Middle frontal gyrus (tissue), 1 donor: ENCODE results near the gene ZNF683.
"Not testable (repeated sequence)": the region's sequence is repeated elsewhere in the genome, so short reads cannot be mapped to it uniquely, and the experiment has no call there.

ENCODE experiments used
- DNase-seq: peaks from one replicate; pipeline ENCODE4 v3.0.0-alpha.2; 2015; ENCODE audit warnings: low spot score; ENCODE audit errors: extremely low spot score

The ZNF683 gene

DNA sequence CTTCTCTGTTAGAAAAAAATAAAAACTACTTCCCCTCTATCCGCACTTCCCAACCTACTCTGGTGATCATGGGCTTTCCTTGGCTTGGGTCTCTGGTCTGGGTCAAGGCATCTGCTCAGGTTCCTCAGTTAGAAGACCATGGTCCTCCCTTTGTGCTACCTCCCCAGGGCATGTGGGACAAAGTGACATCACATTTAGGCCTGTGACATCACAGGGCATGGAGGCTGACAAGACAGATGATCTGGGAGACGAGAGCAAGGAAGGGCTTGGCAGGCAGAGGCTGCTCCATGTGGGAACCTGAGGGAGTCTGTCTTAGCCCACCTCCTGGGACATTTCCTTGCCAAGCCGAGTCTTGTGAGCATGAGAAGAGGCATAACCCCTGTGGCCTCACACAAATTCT is at the start of gene ZNF683:
ZNF683 (minus strand) TSS at position 140 of the 400 bp plus-strand sequence. CDS start 4,179 bp downstream, outside the sequence.
- DNase-seq = not testable (repeated sequence)

DNA sequence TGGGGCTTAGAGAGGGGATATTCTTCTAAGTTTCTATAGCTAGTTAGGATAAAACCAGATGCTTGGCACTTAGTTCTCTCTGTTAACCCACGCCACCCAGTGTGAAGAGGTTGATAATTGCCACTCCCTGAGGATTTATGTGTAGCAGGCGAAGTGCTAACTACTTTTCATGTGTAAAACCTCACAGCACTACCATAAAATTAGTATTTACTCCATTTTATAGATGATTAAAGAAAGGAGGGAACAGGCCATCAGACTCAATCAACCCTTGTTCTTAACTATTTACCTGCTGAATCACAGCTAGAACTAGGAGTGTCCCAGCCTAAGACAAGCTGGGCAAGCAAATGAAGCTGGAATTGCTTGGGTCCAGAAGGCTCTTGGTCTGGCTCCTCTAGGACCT is 46.9 kb upstream of the ZNF683 start:
- no peak for DNase-seq

DNA sequence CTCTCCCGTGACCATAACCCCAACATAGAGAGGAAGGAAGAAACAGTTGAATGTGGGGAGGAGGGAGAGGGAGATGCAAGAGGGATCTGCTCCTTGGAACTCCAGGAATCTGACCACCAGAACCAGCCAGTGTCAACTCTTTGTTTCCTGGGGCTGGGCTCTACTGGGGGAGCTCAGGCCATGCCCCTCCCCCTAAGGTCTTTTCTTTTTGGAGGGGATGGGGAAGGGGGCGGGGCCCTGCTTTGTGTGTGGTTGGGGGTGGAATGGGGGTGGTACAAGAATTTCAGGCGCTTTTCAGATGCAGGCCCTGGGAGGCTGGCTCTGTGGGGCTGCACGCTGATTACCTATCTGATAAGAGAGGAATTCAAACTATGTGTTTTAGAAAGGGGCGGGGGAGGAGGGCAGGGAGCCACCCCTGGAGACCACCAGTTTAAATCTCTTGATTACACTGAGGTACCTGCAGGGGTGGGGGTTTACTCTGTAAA is 46.4 kb upstream of the ZNF683 start:
- DNase-seq = no peak

DNA sequence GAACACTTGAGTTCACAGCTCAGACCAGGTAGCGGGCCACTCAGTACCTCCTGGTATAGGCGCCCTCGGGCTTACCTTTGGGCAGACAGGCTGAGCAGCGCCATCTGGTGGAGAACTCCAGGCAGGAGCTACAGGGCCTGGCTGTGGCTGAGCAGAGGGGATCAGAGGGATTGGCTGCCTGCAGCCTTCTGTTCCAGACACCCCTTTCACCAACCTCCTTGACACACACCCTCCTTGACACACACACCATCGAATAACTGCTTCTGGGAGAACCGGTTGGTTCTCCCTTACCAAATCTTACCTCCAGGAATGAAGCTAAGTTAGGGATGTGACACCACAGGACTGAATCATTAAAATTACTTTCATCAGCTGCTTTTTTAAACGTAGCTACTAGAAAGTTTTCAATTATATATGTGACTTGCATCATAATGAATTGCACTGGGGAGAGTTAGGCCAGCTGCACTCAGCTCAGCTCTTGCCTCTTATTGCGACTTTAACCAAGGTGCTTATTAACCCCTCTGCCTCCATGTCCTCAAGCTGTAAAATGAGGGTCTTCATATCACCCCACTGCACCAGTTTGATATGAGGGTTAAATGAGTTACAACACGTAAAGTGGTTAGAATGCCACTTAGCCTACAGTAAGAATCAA is 44.7 kb upstream of the ZNF683 start:
- DNase-seq = peak; percentile 10

DNA sequence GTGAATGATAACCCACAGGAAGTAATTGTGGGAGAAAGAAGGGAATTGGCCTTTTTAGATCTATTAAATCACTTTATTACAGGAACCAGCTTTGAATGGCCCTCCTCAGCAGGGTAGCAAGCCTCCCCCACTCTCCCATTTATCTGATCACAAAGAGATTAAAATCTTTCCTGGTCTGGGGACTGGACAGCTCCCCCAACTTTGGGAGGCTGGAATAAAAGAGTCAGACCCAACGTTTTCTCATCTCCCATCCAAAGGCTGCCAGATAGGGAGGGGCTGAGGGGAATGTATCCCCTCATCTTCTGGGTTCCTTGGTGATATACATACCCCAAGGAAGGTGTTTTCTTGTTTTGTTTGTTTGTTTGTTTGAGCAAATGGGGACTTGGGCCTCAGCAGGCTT is 40.5 kb upstream of the ZNF683 start:
- no peak for DNase-seq

DNA sequence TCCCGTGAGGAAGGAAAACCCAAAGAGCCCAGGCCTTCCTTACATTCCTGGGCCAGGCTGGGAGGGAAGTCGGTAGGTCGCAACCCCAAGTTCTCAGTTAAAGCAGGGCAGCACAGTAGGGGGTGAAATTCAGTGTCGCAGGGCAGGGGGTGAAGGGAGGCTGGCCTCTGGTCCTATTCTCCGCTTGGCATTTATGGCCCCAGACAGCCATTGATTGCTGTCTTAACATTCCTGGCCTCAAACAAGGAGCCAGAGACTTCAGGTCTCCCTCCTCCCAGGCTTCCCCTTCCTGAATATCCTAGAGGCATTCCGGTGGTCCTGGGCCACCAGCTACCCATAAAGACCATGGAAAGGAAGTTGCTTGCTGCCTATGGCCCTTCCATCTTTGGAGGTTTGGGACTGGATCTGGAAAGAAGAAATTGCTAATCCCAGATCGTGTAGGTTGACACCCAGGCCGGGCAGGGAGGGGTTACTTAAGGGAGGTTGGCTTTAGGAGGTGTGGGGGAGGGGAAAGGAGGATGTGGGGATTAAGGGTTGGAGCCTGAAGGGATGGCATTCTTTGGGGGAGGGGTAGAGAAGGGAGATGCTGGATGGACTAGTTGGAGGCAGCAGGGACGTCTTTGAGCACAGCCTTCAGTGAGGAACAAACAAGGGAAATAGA is 39.8 kb upstream of the ZNF683 start:
- no peak for DNase-seq

DNA sequence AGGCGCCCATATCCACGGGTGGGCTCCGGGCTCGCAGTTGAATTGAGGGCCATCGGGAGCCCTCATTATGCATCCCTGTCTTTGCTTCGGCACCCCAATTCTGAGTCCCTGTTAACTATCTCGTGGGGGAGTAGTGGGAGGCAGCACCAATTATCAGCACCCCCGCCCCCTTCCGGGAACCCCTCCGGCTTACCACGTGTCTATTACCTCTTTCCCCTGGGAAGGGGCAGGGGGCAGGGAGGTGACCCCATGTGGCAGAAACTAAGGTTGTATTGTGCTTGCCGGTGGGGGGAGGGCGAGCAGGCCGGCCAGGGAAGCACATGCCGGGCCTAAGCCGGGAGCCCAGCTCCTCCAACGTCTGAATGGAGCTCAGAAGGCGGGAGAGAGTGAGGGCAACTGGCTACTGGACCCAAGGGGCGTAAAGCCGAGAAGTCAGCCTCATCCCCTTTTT is 39.1 kb upstream of the ZNF683 start:
- no peak for DNase-seq

DNA sequence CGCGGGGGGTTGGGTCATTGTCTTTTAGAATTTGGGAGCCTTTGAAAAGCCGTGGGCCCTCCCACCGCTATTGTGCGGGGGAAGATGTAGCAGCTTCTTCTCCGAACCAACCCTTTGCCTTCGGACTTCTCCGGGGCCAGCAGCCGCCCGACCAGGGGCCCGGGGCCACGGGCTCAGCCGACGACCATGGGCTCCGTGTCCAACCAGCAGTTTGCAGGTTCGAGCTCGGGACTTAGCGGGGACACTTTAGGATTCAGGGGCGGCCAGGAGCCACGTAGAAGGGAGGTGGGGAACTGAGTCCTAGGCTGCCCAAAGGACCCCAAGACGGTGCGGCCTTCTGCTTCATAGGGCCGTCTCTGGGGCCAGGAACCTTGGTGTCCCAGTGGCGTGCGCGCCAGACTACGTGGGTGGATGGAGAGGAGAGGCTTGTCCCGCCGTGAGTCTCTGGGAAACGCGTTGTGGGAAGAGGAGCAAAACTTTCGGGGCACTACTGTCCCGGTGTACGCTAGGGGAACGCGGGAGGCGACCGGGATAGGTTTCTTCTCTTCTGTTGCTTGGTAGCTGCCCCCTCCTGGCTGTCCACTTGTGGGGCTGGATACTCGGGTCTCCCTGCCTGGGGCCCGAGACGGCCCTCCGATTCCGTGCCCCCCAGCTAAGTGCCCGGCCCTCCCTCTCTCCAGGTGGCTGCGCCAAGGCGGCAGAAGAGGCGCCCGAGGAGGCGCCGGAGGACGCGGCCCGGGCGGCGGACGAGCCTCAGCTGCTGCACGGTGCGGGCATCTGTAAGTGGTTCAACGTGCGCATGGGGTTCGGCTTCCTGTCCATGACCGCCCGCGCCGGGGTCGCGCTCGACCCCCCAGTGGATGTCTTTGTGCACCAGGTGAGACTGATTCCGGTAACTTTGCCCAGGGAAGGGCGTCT is 38.4 kb upstream of the ZNF683 start, which contains the start of gene LIN28A:
LIN28A (plus strand) TSS at position 112 of the 918 bp plus-strand sequence; CDS start at position 187, 75 bp downstream.
- DNase-seq = no peak

DNA sequence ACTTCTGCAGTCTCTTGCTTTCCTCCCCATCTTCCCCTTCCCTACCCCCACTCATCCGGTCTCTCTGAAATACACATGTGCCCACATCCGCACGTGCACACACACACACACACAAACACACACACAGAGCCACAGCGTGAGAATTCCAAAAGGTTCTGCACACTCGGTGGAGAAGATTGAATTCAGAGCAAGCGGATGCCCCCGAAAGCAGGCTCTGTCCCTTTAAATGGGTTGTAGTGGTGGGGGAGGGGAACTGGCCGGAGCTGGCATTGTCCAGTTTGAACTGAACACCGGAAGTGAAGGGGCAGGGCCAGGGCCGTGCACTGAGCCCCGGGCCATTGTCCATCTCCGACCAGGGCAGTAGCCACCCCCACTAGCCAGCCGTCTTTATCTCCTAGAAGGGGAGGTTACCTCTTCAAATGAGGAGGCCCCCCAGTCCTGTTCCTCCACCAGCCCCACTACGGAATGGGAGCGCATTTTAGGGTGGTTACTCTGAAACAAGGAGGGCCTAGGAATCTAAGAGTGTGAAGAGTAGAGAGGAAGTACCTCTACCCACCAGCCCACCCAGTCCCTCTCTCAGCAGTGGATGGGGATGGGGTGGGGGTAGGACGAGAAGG is 36.7 kb upstream of the ZNF683 start:
- no peak for DNase-seq

DNA sequence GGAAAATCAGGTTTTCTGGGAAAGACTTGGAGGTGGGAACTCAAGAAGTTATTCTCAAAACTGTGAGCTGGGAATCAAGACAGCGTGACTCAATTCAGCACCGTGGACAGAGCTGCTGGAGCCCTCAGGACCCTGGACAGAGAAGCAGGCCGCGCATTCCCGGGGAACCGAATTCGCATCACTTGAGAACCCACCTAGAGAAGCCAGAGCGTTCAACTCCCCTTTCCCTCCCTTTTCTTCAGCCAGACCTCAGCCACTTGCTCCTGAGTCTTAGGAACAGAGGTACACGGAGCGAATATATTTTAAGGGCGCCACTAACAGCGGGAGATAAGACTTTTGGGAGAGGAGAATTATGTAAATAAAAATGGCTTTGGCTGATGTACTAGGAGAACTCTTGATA is 36.1 kb upstream of the ZNF683 start:
- peak; percentile 27 for DNase-seq

DNA sequence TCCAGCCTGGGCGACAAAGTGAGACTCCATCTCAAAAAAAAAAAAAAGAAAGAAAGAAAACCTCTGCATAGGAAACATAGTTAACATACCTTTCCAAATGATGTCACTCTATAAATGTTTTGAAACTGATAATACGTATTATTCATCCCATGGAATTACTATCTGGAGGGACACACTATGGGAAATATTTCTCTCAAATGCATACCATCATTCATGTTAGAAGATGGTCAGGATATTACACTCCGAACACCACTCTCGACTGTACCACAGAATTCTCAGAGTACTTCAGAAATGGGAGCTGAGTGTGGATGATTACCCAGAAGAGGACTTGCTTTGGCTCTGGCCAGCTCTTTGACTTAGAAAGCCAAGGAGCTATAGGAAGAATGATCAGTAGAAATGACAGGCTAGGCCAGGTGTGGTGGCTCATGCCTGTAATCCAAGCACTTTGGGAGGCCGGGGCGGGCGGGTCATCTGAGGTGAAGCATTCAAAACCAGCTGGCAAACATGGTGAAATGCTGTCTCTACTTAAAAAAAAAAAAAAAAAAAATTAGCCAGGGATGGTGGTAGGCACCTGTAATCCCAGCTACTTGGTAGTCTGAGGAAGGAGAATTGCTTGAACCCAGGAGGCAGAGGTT is 32.8 kb upstream of the ZNF683 start:
- no peak for DNase-seq

DNA sequence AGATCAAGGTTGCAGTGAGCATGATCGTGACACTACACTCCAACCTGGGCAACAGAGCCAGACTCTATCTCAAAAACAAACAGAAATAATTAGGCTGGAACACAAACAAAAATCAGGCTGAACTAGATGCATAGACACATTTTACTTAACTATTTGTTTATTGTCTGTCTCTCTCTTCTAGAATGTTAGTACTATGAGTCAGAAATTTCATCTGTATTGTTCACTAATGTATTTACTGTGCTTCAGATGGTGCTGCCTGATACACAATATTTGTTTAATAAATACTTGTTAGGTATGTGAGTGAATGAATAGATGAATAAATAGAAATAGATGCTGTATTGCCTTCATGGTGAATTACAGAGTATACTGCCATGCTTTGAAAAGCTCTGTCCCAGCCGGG is 32.1 kb upstream of the ZNF683 start:
- no peak for DNase-seq

DNA sequence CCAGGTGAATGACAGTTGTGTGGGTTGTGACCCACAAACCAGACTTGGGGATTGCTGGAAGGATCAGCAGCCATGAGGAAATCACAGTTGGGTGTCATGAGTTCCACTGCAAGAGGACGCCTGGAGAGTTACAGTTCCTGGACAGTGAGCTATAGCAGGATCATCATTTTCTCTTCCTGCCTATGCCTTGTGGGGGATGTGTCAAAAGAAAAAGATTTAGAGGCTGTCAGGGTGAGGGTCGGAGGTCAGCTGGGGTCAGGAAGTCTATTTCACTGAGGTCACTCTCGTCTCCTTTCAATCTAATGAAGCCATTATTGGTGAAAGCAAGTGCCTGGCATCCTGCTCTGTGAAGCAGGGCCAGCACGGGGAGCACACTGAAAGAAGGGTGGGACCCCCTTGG is 31.1 kb upstream of the ZNF683 start:
- no peak for DNase-seq

DNA sequence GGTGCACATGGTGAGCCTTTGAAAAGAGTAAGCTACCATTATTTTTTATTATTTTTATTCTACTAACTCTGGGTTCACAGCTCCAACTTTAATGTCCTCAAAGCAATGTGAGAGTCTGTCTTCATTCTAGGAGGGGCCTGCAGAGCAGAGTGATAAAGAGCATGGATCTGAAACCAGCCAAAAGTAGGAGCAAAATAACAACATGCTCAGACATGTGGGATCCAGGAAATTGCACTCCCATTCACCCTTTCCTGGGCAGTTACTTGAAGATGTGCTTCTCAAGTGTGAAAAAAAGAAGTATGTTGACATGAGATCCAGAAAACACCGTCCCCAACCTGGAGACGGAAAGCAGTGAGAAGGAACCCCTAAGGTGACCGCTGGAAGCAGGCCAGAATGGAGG is 29.3 kb upstream of the ZNF683 start:
- DNase-seq = no peak

DNA sequence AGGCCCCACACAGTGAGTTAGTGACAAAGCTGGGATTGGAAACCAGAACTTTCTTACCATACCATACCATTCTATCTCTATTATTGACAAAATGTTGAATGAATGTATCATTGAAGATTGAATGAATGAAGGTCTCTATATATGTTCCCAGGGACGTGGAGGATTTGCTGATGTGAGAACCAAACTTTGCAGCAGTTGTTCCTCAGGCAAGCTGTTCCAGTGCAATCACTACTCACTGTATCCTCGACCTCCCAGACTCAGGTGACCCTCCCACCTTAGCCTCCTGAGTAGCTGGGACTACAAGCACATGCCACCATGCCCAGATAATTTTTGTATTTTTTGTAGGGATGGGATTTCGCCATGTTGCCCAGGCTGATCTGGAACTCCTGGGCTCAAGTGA is 26.5 kb upstream of the ZNF683 start:
- no peak for DNase-seq

DNA sequence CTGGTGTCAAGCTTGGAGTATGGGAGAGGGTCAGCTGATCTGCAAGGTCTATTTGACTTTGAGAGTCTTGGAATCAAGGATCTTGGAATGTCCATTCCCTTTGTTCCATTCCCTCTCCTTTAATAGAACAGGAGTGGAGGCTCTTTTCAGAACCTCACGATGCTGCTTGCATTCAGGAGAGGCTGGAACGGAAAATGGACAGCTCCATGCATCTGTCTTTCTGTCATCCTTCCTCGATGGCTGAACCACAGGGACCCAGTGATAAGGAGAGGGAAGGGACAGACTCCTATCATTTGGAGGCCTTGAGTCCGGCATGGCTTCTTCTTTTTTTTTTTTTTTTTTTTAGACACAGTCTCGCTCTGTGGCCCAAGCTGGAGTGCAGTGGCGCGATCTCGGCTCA is 23.2 kb upstream of the ZNF683 start:
- no peak for DNase-seq

DNA sequence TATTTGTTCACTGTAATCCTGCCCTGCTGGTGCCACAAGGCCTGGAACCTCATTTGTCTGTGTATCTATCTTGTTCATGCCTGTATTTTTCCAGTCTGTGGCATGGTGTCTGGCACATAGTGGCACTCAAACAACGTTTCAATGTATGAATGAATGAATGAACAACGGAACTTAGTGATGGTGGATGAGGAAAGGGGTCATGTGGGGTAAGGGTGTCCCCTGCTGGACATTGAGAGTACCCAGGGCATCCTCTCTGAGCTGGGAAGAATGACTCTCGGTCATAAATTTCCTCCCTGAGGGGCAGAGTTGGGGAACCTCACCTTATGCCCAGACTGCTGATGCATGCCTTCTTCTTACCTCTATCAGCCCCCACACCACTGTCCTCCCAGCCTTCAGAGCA is 18.9 kb upstream of the ZNF683 start:
- no peak for DNase-seq

DNA sequence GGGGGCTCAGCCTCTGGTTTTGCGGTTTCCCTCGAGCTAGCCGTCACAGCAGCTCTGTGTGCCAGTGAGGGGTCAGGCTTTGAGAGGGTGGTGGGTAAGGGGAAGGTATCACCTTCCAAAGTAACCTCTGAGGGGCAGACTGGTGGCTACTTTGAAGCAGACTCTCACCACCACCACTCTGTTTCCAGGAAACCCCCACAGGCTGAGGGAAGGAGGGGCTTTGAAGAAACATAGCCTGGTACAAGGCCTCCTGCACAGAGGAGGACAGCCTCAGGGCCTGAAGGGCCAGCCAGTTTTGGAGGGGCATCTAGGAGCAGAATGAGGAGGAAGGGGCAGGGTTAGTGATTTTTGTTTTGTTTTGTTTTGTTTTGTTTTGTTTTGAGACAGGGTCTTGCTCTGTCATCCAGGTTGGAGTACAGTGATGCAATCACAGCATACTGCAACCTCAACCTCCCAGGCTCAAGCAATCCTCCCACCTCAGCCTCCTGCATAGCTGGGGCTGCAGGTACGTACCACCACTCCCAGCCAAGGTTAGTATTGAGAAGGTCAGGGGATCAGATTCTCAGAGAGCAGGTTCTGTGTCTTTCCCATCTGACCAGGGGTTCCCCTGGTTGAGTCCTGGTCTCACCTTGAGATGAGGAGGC is 17.2 kb upstream of the ZNF683 start:
- no peak for DNase-seq

DNA sequence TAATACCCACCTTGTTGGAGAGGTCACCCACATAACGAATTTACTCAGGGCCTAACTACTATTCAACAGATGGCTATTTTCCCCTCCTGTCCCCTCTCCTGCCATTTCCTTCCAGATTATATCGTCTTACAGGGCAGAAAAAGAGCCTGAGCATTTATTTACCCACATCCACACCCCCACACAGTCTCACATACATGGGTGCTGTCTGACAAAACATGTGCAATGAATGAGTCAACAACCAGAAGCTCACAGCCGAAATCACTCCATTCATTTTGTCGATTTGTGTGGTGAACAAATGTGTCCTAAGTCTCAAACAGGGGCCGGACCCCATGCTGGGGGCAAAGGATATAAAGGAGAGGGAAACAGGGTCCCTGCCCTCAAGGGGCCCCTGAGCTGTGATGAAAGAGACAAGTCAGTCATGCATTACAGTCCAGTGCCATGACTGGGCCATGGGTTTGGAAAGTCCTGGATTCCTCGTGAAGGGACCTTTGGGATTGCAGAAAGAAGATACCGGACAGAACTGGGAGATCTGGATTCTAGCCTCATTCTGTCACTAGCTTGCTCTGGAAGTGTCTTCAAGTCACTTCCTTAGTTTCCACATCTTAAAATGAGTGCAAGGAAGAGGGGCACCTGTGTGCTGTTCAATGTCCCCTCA is 16.4 kb upstream of the ZNF683 start:
- DNase-seq = no peak

DNA sequence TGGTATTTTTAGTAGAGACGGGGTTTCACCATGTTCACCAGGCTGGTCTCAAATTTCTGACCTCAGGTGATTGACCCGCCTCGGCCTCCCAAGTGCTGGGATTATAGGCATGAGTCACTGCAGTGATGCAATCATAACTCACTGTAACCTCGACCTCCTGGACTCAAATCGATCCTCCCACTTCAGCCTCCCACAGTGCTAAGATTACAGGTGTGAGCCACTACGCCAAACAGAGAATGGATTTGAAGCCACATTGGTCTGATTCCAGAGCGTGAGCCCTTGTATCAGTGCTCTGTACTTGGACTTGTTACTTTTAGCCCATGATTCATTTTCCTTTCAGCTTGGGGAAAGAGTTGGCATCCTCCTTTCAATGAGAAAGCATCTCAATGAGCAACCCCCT is 14.9 kb upstream of the ZNF683 start:
- DNase-seq = no peak
